ENCODE measurements around the gene SEC23B. TPM values are rescaled to one million over a fixed set of nuclear protein-coding genes. Genes with fewer than 3 reads are reported as not detected.
"Not testable (repeated sequence)": the region's sequence is repeated elsewhere in the genome, so short reads cannot be mapped to it uniquely, and the experiment has no call there.

SEC23B gene
- total RNA-seq, 2 donors from 2014 or later: 64.4 to 127 TPM

DNA sequence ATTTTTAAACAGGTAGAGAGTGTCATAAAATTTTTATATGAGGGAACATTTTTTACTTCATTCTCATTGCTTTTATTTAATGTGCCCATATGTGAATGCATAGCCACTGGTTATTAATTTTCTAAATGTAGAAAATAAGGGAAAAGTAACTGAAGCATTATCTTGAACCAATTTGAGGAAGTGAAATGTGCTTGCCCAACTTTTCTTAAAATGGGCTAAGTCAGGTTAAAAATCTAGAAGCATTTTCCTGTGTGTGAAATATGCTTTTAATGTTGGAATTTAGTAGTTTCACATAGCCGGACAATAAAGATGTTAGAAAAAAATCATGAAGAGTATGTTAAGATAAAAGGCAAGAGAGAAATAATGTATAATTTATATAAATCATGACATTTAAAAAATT, 3.8 kb downstream of the SEC23B start:
- no peaks in the 10 kb centered on the region for H3K27me3 ChIP-seq (replicated peaks; ENCODE audit: insufficient read depth)
- DNase-seq (ENCODE audit: low spot score): no peak
- intact Hi-C loops (cut with DNase I): no loop called here
- WGBS: 98% methylated on average over 1 of the region's 1 CpG
- peaks cover 6% of the 10 kb centered on the region for H3K4me1 ChIP-seq (replicated peaks)
- TF ChIP-seq POLR2A (IDR thresholded peaks at IDR 0.05) (no peak), POLR2AphosphoS5 (IDR thresholded peaks at IDR 0.05) (no peak)
- TF ChIP-seq, protein P1, sequence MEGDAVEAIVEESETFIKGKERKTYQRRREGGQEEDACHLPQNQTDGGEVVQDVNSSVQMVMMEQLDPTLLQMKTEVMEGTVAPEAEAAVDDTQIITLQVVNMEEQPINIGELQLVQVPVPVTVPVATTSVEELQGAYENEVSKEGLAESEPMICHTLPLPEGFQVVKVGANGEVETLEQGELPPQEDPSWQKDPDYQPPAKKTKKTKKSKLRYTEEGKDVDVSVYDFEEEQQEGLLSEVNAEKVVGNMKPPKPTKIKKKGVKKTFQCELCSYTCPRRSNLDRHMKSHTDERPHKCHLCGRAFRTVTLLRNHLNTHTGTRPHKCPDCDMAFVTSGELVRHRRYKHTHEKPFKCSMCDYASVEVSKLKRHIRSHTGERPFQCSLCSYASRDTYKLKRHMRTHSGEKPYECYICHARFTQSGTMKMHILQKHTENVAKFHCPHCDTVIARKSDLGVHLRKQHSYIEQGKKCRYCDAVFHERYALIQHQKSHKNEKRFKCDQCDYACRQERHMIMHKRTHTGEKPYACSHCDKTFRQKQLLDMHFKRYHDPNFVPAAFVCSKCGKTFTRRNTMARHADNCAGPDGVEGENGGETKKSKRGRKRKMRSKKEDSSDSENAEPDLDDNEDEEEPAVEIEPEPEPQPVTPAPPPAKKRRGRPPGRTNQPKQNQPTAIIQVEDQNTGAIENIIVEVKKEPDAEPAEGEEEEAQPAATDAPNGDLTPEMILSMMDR (IDR thresholded peaks at IDR 0.05): no peak
- no peaks in the 10 kb centered on the region for H3K9me3 ChIP-seq
- no peak overlapping the region for H3K4me3 ChIP-seq
- no peak overlapping the region for H3K27ac ChIP-seq
- no peaks in the 10 kb centered on the region for H3K36me3 ChIP-seq

DNA sequence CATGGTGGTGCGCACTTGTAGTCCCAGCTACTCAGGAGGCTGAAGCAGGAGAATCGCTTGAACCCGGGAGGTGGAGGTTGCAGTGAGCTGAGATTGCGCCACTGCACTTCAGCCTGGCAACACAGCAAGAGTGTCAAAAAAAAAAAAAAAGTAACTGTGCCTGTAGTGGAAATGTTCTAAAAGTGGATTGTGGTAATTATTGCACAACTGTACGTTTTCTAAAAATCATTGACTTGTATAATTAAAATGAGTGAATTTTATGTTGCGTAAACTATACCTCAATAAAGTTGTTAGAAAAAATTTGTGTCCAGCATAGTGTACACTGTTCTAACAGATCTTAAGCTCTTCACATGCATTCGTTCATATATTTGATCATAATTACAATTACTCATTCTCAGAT, 5.5 kb downstream of the SEC23B start:
- no peaks in the 10 kb centered on the region for H3K27me3 ChIP-seq (replicated peaks; ENCODE audit: insufficient read depth)
- TF ChIP-seq POLR2A (IDR thresholded peaks at IDR 0.05) (no peak), POLR2AphosphoS5 (IDR thresholded peaks at IDR 0.05) (no peak)
- TF ChIP-seq, protein P1 (IDR thresholded peaks at IDR 0.05): no peak
- no peak overlapping the region for H3K4me3 ChIP-seq
- 95% methylated on average over 7 of the region's 7 CpGs for WGBS
- intact Hi-C loops (cut with DNase I): no loop called here
- no peak overlapping the region for H3K27ac ChIP-seq
- H3K4me1 ChIP-seq (replicated peaks): peaks cover 6% of the 10 kb centered on the region
- no peaks in the 10 kb centered on the region for H3K36me3 ChIP-seq
- no peaks in the 10 kb centered on the region for H3K9me3 ChIP-seq
- DNase-seq (ENCODE audit: low spot score): no peak

DNA sequence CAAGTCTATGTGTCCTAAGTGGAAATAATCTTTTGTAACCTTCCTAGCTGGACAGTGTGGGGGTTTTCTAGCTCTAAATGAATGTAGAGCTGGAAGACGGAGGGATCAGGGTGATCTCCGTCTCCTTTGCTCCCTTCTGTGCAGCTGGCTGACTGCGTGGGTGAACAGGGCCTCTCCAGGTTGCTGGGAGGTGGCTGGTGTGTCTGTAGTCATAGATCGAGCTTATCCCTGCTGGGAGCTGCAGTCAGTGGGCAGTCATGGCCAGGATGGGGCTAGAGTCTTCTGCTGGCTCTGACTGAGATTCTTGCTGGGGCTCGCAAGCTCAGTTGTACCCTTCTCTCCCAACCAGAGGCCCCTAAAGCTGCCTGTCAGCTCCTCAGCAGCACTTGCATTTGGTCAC, 6.4 kb downstream of the SEC23B start:
- no peaks in the 10 kb centered on the region for H3K9me3 ChIP-seq
- no peak overlapping the region for H3K4me3 ChIP-seq
- H3K4me1 ChIP-seq (replicated peaks): peaks cover 1% of the 10 kb centered on the region
- WGBS: 92% methylated on average over 5 of the region's 5 CpGs
- no peak for TF ChIP-seq POLR2AphosphoS5 (IDR thresholded peaks at IDR 0.05)
- TF ChIP-seq, protein P1 (IDR thresholded peaks at IDR 0.05): no peak
- no peak for TF ChIP-seq POLR2A (IDR thresholded peaks at IDR 0.05)
- H3K27ac ChIP-seq: no peak overlapping the region
- intact Hi-C loops (cut with DNase I): no loop called here
- H3K27me3 ChIP-seq (replicated peaks; ENCODE audit: insufficient read depth): no peaks in the 10 kb centered on the region
- H3K36me3 ChIP-seq: no peaks in the 10 kb centered on the region
- no peak for DNase-seq (ENCODE audit: low spot score)

DNA sequence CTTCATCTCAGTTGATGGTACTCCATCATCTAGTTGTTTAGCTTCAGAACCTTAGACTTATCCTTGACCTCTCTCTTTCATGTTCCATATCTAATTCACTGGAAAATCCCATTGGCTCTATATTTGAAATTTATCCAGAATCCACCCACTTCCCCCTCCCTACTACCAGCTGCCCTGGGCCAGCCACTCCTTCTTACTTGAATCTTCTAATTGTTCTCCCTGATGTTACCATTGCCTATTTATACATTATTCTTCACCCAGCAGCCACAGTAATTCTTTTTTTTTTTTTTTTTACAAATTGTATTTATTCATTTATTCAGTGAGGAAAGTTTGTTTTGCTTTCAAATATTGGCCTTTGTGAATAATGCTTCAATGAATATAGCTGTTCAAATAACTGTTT, 8.2 kb downstream of the SEC23B start:
- Histone ChIP-seq H3K9me3 (no peaks in the 10 kb centered on the region), H3K4me3 (no peak overlapping the region), H3K36me3 (no peaks in the 10 kb centered on the region), H3K4me1 (replicated peaks) (no peaks in the 10 kb centered on the region), H3K27me3 (replicated peaks; ENCODE audit: insufficient read depth) (no peaks in the 10 kb centered on the region), H3K27ac (no peak overlapping the region)
- intact Hi-C loops (cut with DNase I): no loop called here
- no peak for DNase-seq (ENCODE audit: low spot score)
- TF ChIP-seq, protein P1 (IDR thresholded peaks at IDR 0.05): no peak
- TF ChIP-seq POLR2AphosphoS5 (IDR thresholded peaks at IDR 0.05): no peak
- no peak for TF ChIP-seq POLR2A (IDR thresholded peaks at IDR 0.05)

DNA sequence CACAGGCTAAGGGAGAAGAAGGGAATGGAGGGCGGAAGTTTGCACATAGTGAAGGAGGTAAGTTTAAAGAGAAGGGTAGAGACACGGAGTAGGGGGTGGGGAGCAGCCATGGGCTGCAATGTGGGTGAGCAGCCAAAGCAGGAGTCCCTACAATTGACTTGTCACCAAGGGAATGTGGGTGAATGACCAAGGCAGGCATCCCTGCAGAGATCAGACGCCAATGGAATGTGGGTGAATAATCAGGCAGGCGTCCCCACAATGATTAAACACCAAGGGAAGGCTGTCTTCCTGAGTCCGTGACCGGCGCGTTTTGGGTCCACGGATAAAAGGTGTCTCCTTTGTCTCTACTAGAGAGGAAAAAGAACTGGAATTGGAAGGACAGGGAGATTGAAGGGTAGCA, 14.3 kb downstream of the SEC23B start:
- WGBS: 95% methylated on average over 9 of the region's 9 CpGs

More for the DNA sequence above, 14.3 kb downstream of the SEC23B start:
- H3K4me3 ChIP-seq; H3K36me3 ChIP-seq; H3K4me1 ChIP-seq (replicated peaks); DNase-seq (ENCODE audit: low spot score); H3K9me3 ChIP-seq; H3K27ac ChIP-seq; intact Hi-C loops (cut with DNase I); H3K27me3 ChIP-seq (replicated peaks; ENCODE audit: insufficient read depth): not testable (repeated sequence)
